HepG2 (cell line): ENCODE results near the gene SHISA9. TPM values are rescaled to one million over a fixed set of nuclear protein-coding genes. Genes with fewer than 3 reads are reported as not detected.

ENCODE experiments used
- ATAC-seq: fragments of 200-7000 bp; cut with Tn5 transposase; 3 replicates; pipeline ENCODE4 v1.9.1; 2020; ENCODE audit warnings: mild to moderate bottlenecking, moderate library complexity
- BruUV-seq: library from RNA; stranded (reverse); fragments of 400-500 nt; replicated peaks from 2 replicates; lab custom pipeline; 2021; lab: Mats Ljungman, UMichigan
- CTCF ChIA-PET: fragments of 300-600 bp; formaldehyde crosslinking; extraction: SDS; loops from one replicate; lab custom pipeline; 2021; ENCODE audit warnings: low total read pairs, inconsistent platforms, low intra/inter-chr PET ratio; lab: Yijun Ruan, JAX
- POLR2A ChIA-PET: fragments of 350-600 bp; sonication (Branson Sonifier 250); formaldehyde crosslinking; loops from one replicate; lab custom pipeline; 2020; ENCODE audit warnings: antibody characterized with exemption, inconsistent platforms; lab: Yijun Ruan, JAX
- DNase-seq: peaks from one replicate; pipeline ENCODE4 v3.0.0-alpha.2; 2015; ENCODE audit warnings: low spot score
- FAIRE-seq: peaks from 3 replicates; lab custom pipeline; 2011; peaks lifted over from hg19 to GRCh38; lab: Jason Lieb, UNC
- H2AFZ ChIP-seq: one replicate; pipeline ENCODE4 v1.6.1; 2011; ENCODE audit warnings: low read length, inconsistent platforms
- H3K27ac ChIP-seq: fragments of 300-600 bp; 3 replicates; pipeline ENCODE4 v1.8.0; 2011; ENCODE audit warnings: mixed run types, mild to moderate bottlenecking, mixed read lengths, low read length, inconsistent platforms; ENCODE audit not compliant: insufficient read depth; ENCODE audit errors: extremely low read length
- H3K27me3 ChIP-seq, 2 experiments: fragments of 200-600 bp in 1 of 2; 2 replicates in 1 of 2; 3 replicates in 1 of 2; pipeline versions ENCODE4 v1.6.0 to v1.8.0; 2011; ENCODE audit warnings: low read length in 2 of 2, mild to moderate bottlenecking in 2 of 2, moderate library complexity in 2 of 2, inconsistent platforms in 1 of 2; ENCODE audit not compliant: insufficient read depth in 2 of 2, control insufficient read depth in 1 of 2
- H3K36me3 ChIP-seq, 2 experiments: fragments of 200-600 bp in 1 of 2; replicated peaks in 1 of 2; 2 replicates in 1 of 2; 3 replicates in 1 of 2; pipeline versions ENCODE4 v1.5.1 to v1.8.0; 2011; ENCODE audit warnings: low read length in 2 of 2, inconsistent platforms in 1 of 2; ENCODE audit not compliant: insufficient read depth in 2 of 2, control insufficient read depth in 1 of 2
- H3K4me1 ChIP-seq: 2 replicates; pipeline ENCODE4 v1.5.1; 2012; ENCODE audit warnings: low read length, inconsistent platforms; ENCODE audit not compliant: insufficient read depth
- H3K4me2 ChIP-seq: 2 replicates; pipeline ENCODE4 v1.6.0; 2011; ENCODE audit warnings: low read depth, low read length, inconsistent platforms
- H3K4me3 ChIP-seq, 3 experiments: fragments of 200-600 bp in 1 of 3; sonication (generic), shearing (Covaris generic) in 1 of 3; replicated peaks in 1 of 3; 2 replicates each; pipeline ENCODE4 v1.5.1; 2011 to 2016; ENCODE audit warnings: low read length in 3 of 3, inconsistent platforms in 2 of 3, low read depth in 2 of 3, mild to moderate bottlenecking in 2 of 3, control low read depth in 1 of 3, mixed read lengths in 1 of 3; ENCODE audit not compliant: insufficient read depth in 1 of 3
- H3K79me2 ChIP-seq: one replicate; pipeline ENCODE4 v1.6.1; 2011; ENCODE audit warnings: low read length, inconsistent platforms; ENCODE audit not compliant: insufficient read depth
- H3K9ac ChIP-seq: 2 replicates; pipeline ENCODE4 v1.6.0; 2011; ENCODE audit warnings: mild to moderate bottlenecking, low read depth, low read length, inconsistent platforms; ENCODE audit not compliant: insufficient read depth
- H3K9me3 ChIP-seq: 2 replicates; pipeline ENCODE4 v1.5.1; 2012; ENCODE audit warnings: mild to moderate bottlenecking, low read length
- H4K20me1 ChIP-seq: 2 replicates; pipeline ENCODE4 v1.6.0; 2011; ENCODE audit warnings: inconsistent platforms, mild to moderate bottlenecking, low read length, moderate library complexity; ENCODE audit not compliant: insufficient read depth
- AKAP8 ChIP-seq: sonication (generic); formaldehyde crosslinking; IDR thresholded peaks from 2 replicates; pipeline ENCODE4 v1.5.1; 2020; ENCODE audit warnings: mild to moderate bottlenecking, missing genetic modification reagents
- FOXA1 ChIP-seq, 2 experiments: fragments of 450-650 bp in 1 of 2; sonication (generic) in 1 of 2; formaldehyde crosslinking in 1 of 2; IDR thresholded peaks; 2 replicates each; pipeline versions ENCODE4 v1.4.0 to v1.6.1; 2016 to 2020; ENCODE audit warnings: missing genetic modification reagents in 1 of 2
- GZF1 ChIP-seq: sonication (generic); formaldehyde crosslinking; IDR thresholded peaks from 2 replicates; pipeline ENCODE4 v1.5.1; 2020; ENCODE audit warnings: mild to moderate bottlenecking, missing genetic modification reagents
- IKZF4 ChIP-seq: sonication (generic); formaldehyde crosslinking; IDR thresholded peaks from 2 replicates; pipeline ENCODE4 v1.5.1; 2020; ENCODE audit warnings: borderline replicate concordance, mild to moderate bottlenecking, low read depth, missing genetic modification reagents; ENCODE audit errors: not compliant biosample characterization
- KAT7 ChIP-seq: IDR thresholded peaks from 2 replicates; pipeline ENCODE4 v1.6.1; 2018; ENCODE audit warnings: borderline replicate concordance, missing compliant biosample characterization
- POLR2AphosphoS2 ChIP-seq: IDR thresholded peaks from 2 replicates; pipeline ENCODE4 v1.6.1; 2011; ENCODE audit warnings: low read depth, low read length, improper control_type of control experiment
- PRDM15 ChIP-seq: sonication (generic); formaldehyde crosslinking; IDR thresholded peaks from 2 replicates; pipeline ENCODE4 v1.4.0; 2020; ENCODE audit warnings: missing genetic modification reagents
- SMC3 ChIP-seq: IDR thresholded peaks from 2 replicates; pipeline ENCODE4 v1.6.1; 2011; ENCODE audit warnings: low read length, improper control_type of control experiment
- STAG1 ChIP-seq: sonication (generic); formaldehyde crosslinking; IDR thresholded peaks from 2 replicates; pipeline ENCODE4 v1.4.0; 2020; ENCODE audit warnings: missing genetic modification reagents
- ZKSCAN5 ChIP-seq: sonication (generic); formaldehyde crosslinking; IDR thresholded peaks from 2 replicates; pipeline ENCODE4 v1.5.1; 2020; ENCODE audit warnings: mild to moderate bottlenecking, missing genetic modification reagents
- ZMYM2 ChIP-seq: sonication (generic); formaldehyde crosslinking; IDR thresholded peaks from 2 replicates; pipeline ENCODE4 v1.8.0; 2022; ENCODE audit warnings: mild to moderate bottlenecking, missing genetic modification reagents
- ZNF407 ChIP-seq: sonication (generic); formaldehyde crosslinking; IDR thresholded peaks from one replicate; pipeline ENCODE4 v1.5.1; 2020; ENCODE audit warnings: mild to moderate bottlenecking, missing genetic modification reagents; ENCODE audit errors: not compliant biosample characterization
- ZNF790 ChIP-seq: sonication (generic); formaldehyde crosslinking; IDR thresholded peaks from 2 replicates; pipeline ENCODE4 v1.8.0; 2022; ENCODE audit warnings: missing genetic modification reagents, mild to moderate bottlenecking, borderline replicate concordance
- ZNF891 ChIP-seq: sonication (generic); formaldehyde crosslinking; IDR thresholded peaks from 2 replicates; pipeline ENCODE4 v1.5.0; 2020; ENCODE audit warnings: mild to moderate bottlenecking, missing genetic modification reagents
- WGBS: methylation state at CpG from one replicate; pipeline ENCODE4 v1.1.6; 2017; ENCODE audit warnings: low lambda C conversion rate; 5-methylcytosine and 5-hydroxymethylcytosine counted together
- in situ Hi-C: cut with HindIII; loops from 2 replicates; pipeline ENCODE4 v1.10.0; 2017; ENCODE audit warnings: low pct_unique_long_range_greater_than_20kb; ENCODE audit not compliant: extremely low pct_ligation_motif_present
- intact Hi-C: fragments of 100-400 bp; cut with micrococcal nuclease; formaldehyde crosslinking; loops from one replicate; pipeline ENCODE4 v1.10.0; 2022; ENCODE audit not compliant: unreplicated experiment
- polyA plus RNA-seq, 8 experiments: library from polyadenylated mRNA; depleted of rRNA in 3 of 8; stranded (reverse) in 7 of 8; unstranded in 1 of 8; fragments of >200 nt; fragmentation: Illumina TruSeq in 4 of 8; extraction: Trizol in 4 of 8; gene quantifications; 2 replicates each; pipeline versions ENCODE4 v1.2.1 to v1.2.3, GENCODE V29; 2011 to 2016; ENCODE audit warnings: low read depth in 4 of 8, missing spikeins in 1 of 8, mixed read lengths in 1 of 8; ENCODE audit not compliant: insufficient read depth in 1 of 8
- total RNA-seq, 5 experiments: library from RNA; depleted of rRNA; stranded (reverse); fragments of >200 nt; fragmentation: Illumina TruSeq; extraction: Trizol; gene quantifications; 2 replicates each; pipeline ENCODE4 v1.2.3, GENCODE V29; 2016; ENCODE audit warnings: low read depth in 1 of 5

SHISA9 gene
- total and polyA plus RNA-seq, 2 of the 13 experiments (the other 11 are each of a cell fraction or from before 2014, with no cell fraction given): 0.01 TPM; not detected in 1

GRCh38 chr16:12898551-12898950 lies 2.8 kb upstream of the SHISA9 start:
- DNase-seq (no peak), FAIRE-seq (peak; percentile 18), ATAC-seq (peak; percentile 29; the same call in 1 of the 3 replicates)
- Histone ChIP-seq H3K9me3 (no peaks in the 10 kb centered on the region), H3K27ac (no peak overlapping the region), H3K4me2 (no peak overlapping the region), H3K4me1 (no peaks in the 10 kb centered on the region), H3K36me3 (no peaks in the 10 kb centered on the region), H3K4me3 (no peak overlapping the region), H3K9ac (no peak overlapping the region), H2AFZ (no peak overlapping the region), H3K79me2 (no peaks in the 10 kb centered on the region), H4K20me1 (no peaks in the 10 kb centered on the region; the same call in 1 of the 2 replicates), H3K27me3 (peaks cover 11 to 45% of the 10 kb centered on the region in 2 experiments)
- intact Hi-C loops (loop anchor here (5.0 to 10.0 kb wide), 5 partner anchors 214 to 976 kb away; no protein-coding TSS in a partner anchor), in situ Hi-C loops (no loop called here)
- POLR2A ChIA-PET: no interaction called here
- WGBS: 5% methylated on average over 3 of the region's 3 CpGs
- CTCF ChIA-PET: interaction anchor here (1.4 kb wide), 1 partner anchor 555 kb away, joined by 5 read pairs; no protein-coding TSS in a partner anchor
- no TSS peak for BruUV-seq
- TF ChIP-seq PRDM15 (CRISPR knock-in tag) (no peak), AKAP8 (CRISPR knock-in tag) (no peak), ZNF891 (CRISPR knock-in tag) (no peak), ZKSCAN5 (CRISPR knock-in tag) (no peak), GZF1 (CRISPR knock-in tag) (no peak), STAG1 (CRISPR knock-in tag) (peak; percentile 74), SMC3 (peak; percentile 26; the same call in 1 of the 2 replicates), IKZF4 (CRISPR knock-in tag) (no peak), POLR2AphosphoS2 (no peak), ZNF790 (no peak), KAT7 (CRISPR knock-in tag) (no peak), ZMYM2 (CRISPR knock-in tag) (no peak), ZNF407 (CRISPR knock-in tag) (no peak), FOXA1 (IDR thresholded peaks at IDR 0.05) (no peak), FOXA1 (CRISPR knock-in tag; IDR thresholded peaks at IDR 0.05) (no peak)
